Thyroid gland (tissue), 4 donors: ENCODE data around the gene GJA8.

Experiments used
- CTCF ChIP-seq, 6 experiments: fragments of 200-600 bp in 3 of 6; fragments of 450-650 bp in 3 of 6; sonication (generic) in 3 of 6; IDR thresholded peaks; one replicate each; pipeline ENCODE4 v1.5.1; 2016 to 2019; ENCODE audit warnings: antibody characterized with exemption in 6 of 6, mild to moderate bottlenecking in 2 of 6, inconsistent platforms in 1 of 6, moderate library complexity in 1 of 6
- POLR2A ChIP-seq, 2 donors: fragments of 450-650 bp; IDR thresholded peaks; one replicate each; pipeline ENCODE4 v1.6.1; 2017; ENCODE audit warnings: antibody characterized with exemption in 2 of 2, mild to moderate bottlenecking in 2 of 2, moderate library complexity in 1 of 2

- TF ChIP-seq CTCF (IDR thresholded peaks at IDR 0.05) (peak; percentile 86 to 94 (median 91)), POLR2A (IDR thresholded peaks at IDR 0.05) (no peak)
Observed at GRCh38 chr1:147892731-147893214, 9.8 kb upstream of the GJA8 start.
